AML-193 (cell line): ENCODE data around the gene SST.
A peak's percentile ranks its signal among the peaks of the same experiment; 100 is the strongest.
"Not testable (repeated sequence)": the region's sequence is repeated elsewhere in the genome, so short reads cannot be mapped to it uniquely, and the experiment has no call there.

Experiments
- DNase-seq, 2 experiments: peaks; one replicate each; lab custom pipeline; 2025; lab: John Stamatoyannopoulos, UW

SST gene

DNA sequence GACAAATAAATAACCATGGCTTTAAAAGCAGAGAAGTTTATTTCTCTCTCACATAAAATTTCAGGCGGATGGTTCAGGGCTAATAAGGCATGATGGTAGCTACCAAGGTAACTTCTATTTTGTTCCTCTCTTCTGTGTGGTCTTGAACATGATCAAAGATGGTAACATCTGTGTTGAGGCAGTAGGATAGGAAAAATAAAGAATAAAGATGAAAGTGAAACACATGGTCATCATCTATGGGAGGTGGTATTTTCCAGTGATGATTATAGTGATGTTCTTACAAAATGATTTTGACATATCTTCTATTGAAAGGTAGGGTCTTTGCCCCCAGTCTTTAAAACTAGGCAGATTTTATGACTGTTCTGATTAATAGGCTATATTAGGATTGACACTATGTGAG lies 14.2 kb upstream of the SST start:
- no peak for DNase-seq

DNA sequence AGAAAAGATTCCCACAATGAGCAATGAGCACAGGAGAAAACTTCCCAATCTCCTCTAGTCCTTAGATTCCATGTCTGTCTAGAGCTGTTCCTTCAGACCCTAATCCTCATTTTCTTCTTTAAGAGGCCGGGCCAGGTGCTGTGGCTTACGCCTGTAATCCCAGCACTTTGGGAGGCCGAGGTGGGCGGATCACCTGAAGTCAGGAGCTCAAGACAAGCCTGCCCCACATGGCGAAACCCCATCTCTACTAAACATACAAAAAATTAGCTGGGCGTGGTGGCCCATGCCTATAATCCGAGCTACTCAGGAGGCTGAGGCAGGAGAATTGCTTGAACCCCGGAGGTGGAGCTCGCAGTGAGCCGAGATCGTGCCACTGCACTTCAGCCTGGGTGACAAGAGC lies 11.6 kb upstream of the SST start:
- not testable (repeated sequence) for DNase-seq

DNA sequence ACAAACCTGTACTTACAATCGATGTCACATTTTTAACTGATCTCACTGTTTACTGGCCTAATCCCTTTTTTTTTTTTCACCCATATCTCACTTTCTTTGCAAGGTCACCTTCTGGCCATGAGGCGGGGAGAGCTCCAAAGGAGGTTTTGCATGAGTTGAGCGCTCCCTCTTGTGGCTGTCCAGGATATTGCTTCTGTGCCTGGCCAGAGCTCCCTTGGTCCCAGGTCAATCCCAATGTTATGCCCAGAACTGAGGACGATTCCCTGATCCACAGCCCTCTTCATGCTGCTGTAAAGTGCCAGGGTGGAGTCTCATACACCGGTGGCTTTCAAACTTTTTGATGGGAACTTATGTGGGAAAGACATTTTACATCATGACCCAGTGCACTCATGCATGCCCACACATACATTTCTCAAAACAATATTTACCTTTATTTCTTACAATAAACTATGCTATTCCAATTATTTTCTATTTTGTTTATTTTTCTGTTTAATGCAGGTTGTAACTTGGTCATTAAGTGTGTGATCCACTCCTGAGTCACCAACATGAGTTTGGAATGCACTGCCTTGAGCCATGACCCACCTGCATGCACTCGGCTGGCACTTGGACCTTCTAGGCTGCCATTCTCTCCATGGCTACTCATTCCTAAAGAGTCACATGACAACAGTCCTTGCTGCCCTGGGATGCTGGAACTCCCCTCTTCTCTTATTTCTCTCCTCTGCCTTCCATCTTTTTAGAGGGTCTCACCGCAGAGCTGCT lies 9.6 kb upstream of the SST start:
- DNase-seq: peak; percentile 72 to 73

DNA sequence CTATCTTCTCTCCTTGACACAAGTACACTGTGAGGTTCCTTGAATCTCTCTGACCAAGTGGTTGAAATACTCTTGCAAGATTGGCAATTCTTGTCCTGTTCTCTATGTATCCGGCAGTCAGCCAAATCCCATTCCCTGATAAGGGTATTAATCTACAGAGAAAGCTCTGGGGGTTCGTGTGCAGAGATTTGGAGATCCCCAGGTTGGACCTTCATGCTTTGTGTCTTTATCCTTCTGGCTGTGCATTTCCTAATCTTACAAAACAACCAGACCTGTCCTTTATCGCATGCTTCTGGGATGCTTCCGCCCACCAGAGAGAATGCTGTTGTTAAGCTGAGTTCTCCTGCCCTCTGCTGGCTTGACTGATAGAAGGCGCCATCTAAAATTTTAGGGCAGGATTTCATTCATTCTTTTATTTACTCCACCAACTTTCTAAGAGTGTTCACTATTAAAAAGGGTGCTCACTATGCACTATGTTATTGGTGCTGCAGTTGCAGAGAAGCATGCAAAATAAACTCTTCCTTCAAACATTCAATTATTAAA lies 8.6 kb upstream of the SST start:
- peak; percentile 59 to 62 for DNase-seq

DNA sequence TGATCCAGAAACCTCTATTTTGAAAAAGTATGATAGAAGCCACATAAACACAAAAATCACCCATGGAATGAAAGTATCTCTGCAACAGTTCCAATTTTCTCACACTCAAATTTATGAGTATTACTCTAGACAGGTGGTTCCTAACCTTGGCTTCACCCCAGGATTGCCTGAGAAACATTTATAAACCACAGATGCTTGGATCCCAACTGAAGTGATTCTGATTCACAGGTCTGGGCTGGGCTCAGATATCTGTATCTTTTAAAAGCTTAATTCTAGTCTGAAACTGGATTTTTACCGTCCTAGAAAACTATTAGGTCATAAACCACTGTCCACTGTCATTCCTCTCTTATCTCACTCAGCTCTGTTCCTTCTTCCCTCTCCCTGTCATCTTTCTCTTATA lies 7.4 kb upstream of the SST start:
- DNase-seq: no peak

DNA sequence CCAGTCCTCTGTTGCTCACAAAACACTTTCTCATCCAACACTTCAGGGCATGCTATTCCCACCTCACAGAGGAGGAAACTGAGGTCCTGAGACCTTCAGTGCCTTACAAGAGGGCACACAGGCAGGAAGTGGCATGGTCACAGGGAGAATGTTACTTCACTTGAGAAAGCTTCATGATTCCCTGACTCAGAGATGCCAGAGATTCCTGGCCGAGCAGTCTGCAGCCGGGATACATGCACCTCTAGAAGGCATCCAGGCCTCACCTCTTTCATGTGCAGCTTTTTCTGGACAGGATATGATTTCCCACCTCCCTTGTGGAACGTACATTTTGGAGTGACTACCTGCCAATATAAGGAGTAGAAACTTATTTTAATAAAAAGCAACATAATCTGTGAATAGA lies 2.8 kb upstream of the SST start:
- DNase-seq: no peak

DNA sequence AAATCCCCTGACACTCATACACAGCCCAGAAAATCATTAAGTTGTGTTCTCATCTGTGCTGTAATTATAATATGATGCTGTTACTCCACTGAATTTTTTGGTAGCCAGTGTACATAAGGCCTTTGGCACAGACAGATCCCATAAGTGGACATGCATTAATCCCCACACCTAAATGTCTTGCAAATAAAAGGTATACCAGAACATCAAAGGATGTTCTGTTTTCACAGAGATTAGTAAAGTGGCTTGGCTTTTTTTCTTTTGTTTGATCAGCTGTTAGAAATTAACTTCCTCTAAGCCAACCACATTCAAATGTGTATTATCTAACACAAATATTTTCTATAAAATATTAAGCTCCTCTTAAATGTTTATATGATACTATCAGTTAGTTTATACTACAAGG lies 2.7 kb downstream of the SST start:
- no peak for DNase-seq

DNA sequence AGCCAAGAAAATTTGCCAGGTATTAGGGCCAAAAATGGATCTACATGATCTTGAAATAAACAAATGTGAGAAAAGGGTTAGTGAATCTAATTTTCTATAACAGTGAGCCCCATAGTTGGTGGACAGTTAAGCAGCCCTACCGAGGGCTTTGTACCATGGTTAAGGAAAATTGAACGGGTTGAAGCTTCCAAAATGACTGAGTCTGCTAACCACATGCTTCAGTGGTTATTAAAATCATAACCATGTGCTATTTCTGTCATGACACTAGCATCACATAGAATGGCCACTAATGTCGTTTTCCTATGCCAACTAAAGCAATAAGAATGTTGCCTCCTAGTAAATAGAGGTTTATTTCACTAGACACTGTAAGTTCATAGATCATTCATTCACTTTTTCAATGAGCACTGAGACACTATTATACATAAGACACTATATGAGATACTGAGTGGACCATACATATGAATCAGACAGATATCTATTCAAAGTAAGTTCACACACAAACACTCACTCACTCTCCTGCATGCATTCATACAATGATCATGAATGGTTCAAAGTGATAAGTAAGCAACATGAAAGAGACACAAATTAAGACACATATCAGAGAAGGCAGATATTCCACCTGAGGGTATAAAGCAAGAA lies 4.3 kb downstream of the SST start:
- DNase-seq: no peak

DNA sequence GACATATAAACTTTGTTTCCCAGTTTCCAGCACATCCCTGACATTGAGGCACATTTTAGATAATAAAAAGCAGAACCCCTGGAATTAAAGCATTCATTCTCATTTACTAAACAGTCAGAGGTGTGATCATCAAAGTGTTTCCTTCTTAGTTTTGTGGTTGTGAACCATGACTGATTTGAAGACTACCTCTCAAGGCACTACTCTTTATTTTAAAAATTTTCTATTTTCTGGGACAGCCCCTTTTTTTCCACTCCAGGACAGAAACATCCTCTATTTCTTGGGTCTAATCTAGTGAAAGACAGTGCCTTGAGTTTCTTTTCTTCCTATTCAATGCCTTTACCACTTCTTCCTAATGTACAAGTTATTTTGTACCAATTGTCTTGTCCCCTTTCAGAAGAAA lies 5.2 kb downstream of the SST start:
- no peak for DNase-seq

DNA sequence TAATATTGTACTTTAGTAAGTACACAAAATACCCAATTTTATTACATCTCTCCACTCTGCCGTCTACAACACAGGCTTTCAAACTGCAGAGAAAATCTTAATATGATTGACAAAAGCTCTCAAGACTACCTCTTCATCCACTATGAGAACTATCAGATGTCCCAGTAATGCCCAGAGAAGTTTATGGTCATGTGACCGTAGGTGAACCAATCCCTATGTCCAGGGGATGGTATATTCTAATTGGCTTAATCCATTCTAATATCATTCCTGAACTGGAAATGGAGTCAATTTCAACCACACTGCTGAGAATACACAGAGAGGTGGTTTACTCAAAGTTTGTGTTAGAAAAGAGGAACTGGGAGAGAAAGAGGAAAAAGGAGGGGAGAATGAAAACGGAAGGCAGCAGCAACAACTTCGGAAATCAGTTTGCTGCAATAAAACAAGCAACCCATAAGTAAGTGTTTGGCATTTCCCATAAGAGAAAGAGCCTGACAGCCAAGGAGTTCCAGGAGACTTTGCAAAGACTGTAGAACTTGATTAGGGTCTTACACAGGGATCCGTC lies 7.3 kb downstream of the SST start:
- DNase-seq: peak; percentile 54 to 56

DNA sequence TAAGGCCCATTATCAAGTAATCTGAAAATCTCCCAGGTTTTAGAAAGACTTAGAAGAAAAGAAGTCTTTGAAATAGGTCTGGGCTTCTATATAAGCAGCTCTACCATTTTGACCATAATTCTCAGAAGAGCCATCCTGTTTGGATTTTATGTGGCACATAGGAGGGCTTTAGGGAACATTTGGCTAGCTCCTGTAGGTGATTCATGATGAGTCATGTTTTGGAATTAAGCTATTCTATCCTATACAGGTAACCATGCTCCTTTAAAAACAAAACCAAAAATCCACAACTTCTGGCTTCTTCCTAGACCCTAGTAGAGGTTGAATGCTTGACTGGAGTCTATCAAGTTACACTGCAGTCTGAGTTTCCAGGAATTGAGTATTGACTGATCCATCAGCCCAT lies 8.9 kb downstream of the SST start:
- no peak for DNase-seq

DNA sequence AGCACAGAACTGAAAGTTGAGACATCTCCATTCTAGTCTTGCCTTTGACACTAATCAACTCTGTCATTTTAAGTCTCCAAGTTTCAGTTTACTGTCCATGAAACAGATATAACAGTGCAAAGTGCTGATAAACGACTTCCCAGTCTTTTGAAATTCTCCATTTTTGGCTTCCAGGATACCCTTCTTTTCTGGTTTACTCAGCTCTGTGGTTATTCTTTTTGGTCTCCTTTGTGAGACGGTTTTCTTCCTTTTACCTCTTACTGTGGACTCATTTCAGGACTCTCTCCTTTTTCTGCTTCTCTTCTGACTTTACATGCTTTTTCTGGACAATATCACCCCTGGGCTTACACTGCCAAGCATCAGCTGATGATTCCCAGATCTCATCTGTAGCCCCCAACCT lies 18.9 kb downstream of the SST start:
- no peak for DNase-seq

DNA sequence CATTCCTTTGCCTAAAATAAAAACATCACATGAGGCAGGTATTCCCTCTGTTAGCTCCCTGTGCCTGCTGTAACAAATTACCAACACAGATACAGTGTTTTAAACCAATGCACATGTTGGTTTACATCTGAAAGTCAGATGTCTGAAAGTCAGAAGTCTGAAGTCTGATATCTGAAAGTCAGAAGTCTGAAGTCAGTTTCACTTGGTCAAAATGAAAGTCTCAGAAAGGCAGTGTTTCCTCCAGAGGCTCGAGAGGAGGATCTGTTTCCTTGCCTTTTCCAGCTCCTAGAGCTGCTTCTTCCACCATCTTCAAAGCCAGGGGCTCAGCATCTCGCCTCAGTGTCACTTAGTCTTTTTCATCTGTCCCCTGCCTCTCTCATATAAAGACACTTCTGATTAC lies 22.0 kb downstream of the SST start:
- no peak for DNase-seq

DNA sequence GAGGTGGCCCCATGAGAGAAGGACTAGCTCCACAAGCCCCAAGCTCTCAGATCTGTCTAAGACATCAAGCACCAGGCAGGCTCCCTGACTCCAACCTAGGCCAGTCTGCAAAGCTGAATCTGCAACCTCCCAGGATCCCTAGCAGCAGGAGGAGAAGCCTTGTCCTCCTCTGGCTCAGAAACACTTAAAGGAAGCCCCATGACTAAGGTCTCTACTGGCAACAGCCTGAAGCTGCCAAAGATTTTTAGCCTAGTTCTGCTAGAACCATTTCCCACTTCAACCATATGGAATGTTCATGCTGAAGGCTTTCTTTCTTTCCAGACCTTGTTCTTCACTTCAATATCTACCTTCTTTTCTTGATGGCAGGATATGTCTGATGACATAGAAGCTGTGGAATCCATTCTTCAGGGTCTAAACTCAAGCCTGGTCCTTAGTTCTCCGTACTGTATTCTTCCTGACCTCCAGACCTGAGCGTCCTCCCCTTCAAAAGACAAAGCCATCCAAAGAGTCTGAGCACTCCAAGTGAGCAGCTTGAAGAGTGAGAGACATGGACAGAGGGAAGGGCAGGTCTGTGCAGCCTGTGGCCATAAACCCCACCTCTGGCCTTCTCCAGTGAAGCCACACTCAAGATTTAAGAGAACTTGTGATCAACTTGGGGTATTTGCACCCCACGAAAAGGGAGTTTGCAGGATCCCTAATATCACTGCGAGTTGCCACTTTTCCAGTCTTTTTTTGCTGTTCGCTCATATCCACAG lies 23.1 kb downstream of the SST start:
- no peak for DNase-seq

DNA sequence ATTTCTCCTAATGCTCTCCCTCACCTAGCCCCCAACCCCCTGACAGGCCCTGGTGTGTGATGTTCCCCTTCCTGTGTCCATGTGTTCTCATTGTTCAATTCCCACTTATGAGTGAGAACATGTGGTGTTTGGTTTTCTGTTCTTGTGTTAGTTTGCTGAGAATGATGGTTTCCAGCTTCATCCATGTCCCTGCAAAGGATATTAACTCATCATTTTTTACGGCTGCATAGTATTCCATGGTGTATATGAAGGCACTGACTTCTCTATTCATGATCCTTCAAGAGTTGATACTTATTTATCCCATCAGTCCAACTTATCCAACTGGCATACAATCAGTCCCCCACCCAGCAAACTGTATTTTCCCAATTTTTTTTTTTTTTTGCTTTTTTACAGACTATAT lies 24.8 kb downstream of the SST start:
- DNase-seq: not testable (repeated sequence)

DNA sequence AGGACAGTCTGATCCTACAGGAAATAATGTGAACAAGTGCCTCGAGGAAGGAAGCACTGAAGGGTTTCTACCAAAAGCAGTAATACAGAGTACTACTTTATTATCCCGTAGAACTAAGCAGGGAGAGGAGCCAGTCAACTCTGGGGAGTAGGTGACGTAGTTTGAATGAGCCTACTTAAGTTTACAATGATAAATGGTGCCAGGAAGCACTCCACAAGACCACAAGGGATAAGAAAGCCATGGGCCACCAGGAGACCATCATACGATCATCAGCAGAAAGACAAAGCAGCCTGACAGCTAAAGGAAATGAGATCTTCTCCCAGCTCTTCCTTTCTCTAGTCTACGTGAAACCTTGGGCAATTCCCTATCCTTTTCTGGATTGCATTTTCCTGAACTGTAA lies 27.3 kb downstream of the SST start:
- DNase-seq: no peak

DNA sequence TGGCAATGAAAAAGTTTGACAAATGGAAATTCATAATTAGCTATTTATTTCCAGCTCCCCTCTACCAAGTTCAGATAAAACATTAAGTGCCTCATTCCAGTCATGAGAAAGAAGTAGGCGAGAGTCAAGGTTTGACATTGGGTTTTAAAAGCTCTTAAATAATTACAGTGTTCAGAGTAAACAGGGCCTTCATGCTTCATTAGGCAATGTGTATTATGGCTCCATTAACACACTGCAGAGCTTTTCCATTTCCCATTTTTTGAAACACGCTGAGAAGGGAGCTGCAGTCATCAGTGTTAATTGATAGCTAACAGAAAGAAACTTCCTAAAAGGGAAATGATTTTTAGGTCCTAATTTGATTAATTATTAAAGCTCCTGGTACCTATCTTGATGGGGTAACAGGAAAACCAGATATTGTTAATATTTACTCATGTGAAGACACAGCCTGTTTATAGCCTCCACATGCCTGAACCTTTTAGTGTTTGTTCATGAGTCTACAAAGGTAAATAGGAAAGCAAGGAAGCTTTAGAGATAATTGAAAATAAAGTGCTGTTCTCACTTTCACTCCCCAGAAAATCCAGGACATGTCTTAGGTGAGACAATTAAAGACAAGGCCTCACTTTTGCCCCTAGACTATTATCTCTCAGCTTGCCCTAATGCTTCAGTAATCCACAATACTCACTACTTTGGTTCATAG lies 28.7 kb downstream of the SST start:
- DNase-seq: no peak

DNA sequence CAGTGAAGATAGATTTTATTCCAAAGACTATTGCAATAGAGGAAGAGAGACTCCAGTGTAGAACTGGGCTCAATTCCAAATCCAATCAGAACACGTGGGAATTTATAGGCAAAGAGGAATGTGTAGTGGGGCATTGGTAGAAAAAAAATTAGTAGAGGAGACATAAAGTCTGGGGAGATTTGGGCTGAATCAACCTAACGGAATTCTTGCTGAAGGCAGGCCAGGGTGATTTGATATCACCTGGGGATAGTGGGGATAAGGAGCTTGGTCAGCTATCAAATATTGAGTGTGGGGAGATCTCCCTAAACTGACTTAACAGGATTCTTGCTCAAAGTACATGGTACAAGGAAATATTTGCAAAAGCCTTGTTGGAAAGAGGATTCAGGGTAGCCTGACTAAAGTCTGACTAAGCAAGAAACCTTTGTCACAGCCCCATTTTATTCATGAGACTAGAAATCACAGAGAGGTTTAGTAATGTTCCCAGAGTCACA lies 29.6 kb downstream of the SST start:
- no peak for DNase-seq

DNA sequence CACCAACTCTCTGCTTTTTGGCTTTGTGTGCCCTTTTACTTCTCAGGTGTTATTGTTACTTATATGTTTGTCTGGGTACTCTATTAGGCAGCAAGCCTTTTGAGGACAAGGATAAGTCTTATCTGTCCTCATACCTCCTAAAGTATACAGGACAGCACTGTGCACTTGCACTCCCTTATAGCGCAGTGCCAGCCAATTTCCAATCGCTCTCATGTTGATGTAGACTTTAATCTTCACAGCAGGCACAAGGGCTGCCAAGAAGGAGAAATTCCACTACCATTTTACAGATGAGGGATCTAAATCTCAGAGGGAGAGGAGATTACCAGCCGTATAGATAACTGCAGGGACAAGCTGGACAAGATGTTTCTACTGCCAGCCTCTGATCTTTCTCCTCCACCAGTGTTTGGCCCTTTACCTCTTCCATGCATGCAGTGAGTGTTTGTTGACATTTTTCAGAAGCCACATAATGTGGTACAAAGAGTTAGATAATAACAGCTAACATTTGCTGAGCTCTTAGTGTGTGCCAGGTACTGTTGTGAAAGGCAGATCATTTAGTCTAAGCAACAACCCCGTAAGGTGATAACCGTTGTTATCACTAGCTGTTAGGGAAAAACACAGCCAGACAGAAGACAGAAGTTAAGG lies 30.1 kb downstream of the SST start:
- DNase-seq: no peak

DNA sequence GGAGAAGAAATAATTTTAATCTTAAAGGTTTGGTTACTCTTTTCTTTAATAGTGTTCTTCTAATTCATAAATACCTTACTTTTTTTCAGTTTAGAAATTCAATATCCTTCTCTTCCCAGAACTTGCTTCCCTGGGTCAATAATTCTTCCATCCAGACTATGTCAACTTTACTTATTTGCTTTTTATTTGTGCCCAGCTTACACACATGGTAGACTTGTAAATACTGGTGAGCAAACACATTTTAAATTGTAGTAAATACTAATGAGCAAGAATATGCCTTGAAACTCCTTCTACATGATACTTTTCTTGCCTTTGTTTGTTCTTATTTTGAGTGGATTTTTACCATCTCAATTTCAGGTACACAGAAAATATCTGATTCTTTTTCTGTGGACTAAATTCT lies 33.7 kb downstream of the SST start:
- DNase-seq: no peak

DNA sequence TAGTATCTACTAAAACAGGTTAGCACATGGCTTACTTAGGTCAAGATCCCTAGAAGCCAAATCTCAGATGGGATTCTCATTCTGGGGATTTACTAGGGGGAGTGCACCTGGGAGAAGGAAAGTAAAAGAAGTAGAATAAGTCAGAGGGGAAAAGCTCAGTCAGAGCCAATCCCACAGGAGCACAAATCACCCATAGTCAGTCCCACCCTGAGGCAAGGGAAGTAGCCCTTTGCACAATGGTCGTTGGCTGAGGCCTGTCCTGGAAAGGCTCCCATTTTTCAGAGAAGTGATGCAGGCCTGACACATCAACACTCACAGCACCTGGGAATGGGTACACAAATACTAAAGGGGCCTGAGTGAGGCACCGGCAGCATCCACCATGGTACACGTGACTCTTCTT lies 39.8 kb downstream of the SST start:
- DNase-seq: no peak
